Cardiac ventricle fibroblast (primary cell): ENCODE data around the gene CCL5. TPM values are rescaled to one million over a fixed set of nuclear protein-coding genes. Genes with fewer than 3 reads are reported as not detected.

Experiments used
- total RNA-seq: library from RNA; depleted of rRNA; stranded (reverse); fragments of >200 nt; gene quantifications from 2 replicates; pipeline ENCODE4 v1.2.3, GENCODE V29; 2015

Gene CCL5
- total RNA-seq, result not detected in 2 replicates

DNA sequence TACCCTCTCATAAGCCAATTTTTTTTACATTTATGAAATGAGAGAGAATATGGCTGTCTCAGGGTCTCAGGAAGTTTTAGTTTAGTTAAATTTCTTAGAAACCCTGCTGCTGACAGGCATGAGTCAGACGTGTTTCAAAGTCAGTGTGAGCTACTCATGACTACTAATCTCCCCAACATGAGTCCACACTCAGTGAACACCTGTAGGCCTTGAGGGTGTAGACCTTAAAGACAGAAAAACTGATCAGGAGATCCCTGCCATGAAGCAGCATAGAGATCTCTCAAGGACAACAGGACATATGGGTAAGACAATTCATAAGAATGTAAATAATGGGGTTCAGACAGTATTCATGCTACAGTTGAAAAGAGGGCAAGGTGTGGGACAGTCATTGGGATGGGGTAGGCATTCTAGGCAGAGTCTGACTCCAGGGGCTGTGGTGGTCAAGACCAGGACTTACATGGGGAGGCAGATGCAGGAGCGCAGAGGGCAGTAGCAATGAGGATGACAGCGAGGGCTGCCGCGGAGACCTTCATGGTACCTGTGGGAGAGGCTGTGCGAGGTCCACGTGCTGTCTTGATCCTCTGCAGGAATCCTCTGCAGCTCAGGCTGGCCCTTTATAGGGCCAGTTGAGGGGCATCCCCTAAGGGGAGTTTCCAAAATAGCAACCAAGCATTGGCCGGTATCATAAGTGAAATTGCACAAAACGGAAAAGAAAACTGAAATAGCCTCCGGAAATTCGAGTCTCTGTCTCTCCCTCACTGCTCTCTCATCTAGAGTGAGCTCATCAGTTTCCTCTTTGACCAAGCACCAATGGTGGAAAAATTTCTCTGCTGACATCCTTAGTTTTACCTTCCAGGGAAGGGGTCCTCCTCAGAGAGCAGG, at the start of gene CCL5:
TSS of gene CCL5 (minus strand) at position 588 of the 882 bp plus-strand sequence.

DNA sequence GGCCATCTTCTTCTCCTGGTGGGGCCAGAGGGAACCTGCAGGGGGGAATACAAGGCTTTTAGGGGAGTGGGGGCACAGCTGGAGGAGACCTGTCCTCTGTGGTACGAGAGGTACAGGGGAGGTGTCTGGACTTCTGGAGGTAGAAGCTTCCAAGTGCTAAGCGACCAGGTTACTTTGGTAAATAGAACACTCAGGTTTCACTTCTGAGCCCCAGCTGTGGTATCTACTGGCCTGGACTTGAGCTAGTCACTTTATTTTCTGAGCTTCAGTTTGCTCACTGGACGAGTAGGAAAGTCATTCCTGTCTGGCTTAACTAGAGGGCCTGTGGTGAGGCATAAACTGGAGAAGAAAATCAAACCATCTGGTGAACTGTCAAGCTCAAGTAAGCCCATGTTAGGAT, 11.4 kb downstream of the CCL5 start, which contains the start of gene HEATR9:
TSS of gene HEATR9 (minus strand) at position 155 of the 400 bp plus-strand sequence. CDS start at position 6, 149 bp downstream.

Other genes starting within 250 kb of the CCL5 start
- 2.4 and 2.6 TPM in 2 replicates for gene RASL10B, start 148.7 kb downstream of the CCL5 start, total RNA-seq
- 0.44 TPM in 1 of 2 replicates, not detected in the other for gene GAS2L2, start 127.1 kb downstream of the CCL5 start, total RNA-seq
- not detected in 2 replicates for gene C17orf50, start 119.5 kb downstream of the CCL5 start, total RNA-seq
- 0.68 and 1.7 TPM in 2 replicates for gene MMP28, start 84.7 kb downstream of the CCL5 start, total RNA-seq
- 26.6 and 28.9 TPM in 2 replicates for gene TAF15, start 70.9 kb downstream of the CCL5 start, total RNA-seq
- not detected in 2 replicates for gene HEATR9, start 11.5 kb downstream of the CCL5 start, total RNA-seq
- gene RDM1, start 50.4 kb upstream of the CCL5 start, total RNA-seq, result 1.1 TPM in 1 of 2 replicates, not detected in the other
- not detected in 2 replicates for gene LYZL6, start 63.4 kb upstream of the CCL5 start, total RNA-seq
- gene CCL16, start 101.1 kb upstream of the CCL5 start, total RNA-seq, result not detected in 2 replicates
- 1.5 and 7.8 TPM in 2 replicates for gene CCL14, start 106.4 kb upstream of the CCL5 start, total RNA-seq
- not detected in 2 replicates for gene CCL15, start 121.2 kb upstream of the CCL5 start, total RNA-seq
- gene CCL23, start 137.6 kb upstream of the CCL5 start, total RNA-seq, result not detected in 2 replicates
- gene CCL18, start 183.9 kb upstream of the CCL5 start, total RNA-seq, result not detected in 2 replicates
- gene CCL3, start 209.8 kb upstream of the CCL5 start, total RNA-seq, result not detected in 2 replicates
- gene CCL4, start 223.5 kb upstream of the CCL5 start, total RNA-seq, result not detected in 2 replicates